Prostate gland (tissue), 2 donors: ENCODE data around the gene RAB4A. TPM values are rescaled to one million over a fixed set of nuclear protein-coding genes. Genes with fewer than 3 reads are reported as not detected.

ENCODE experiments used
- DNase-seq: peaks from one replicate; pipeline ENCODE4 v3.0.0-alpha.2; 2019; ENCODE audit warnings: low spot score
- H3K27ac ChIP-seq, 2 donors: fragments of 200-600 bp; sonication (generic); 2 replicates each; pipeline ENCODE4 v1.5.1; 2017 to 2019
- H3K27me3 ChIP-seq: fragments of 200-600 bp; sonication (generic); replicated peaks from 2 replicates; pipeline ENCODE4 v1.5.1; 2019; ENCODE audit not compliant: insufficient read depth
- H3K36me3 ChIP-seq, 2 donors: fragments of 200-600 bp; sonication (generic); 1 replicate in 1 of 2; 2 replicates in 1 of 2; pipeline versions ENCODE4 v1.5.1 to v1.8.1; 2017 to 2019
- H3K4me1 ChIP-seq: fragments of 200-600 bp; sonication (generic); replicated peaks from 2 replicates; pipeline ENCODE4 v1.5.1; 2019
- H3K4me3 ChIP-seq, 2 donors: fragments of 200-600 bp; sonication (generic); 2 replicates each; pipeline ENCODE4 v1.5.1; 2017 to 2019
- H3K9me3 ChIP-seq: fragments of 200-600 bp; sonication (generic); 2 replicates; pipeline ENCODE4 v1.5.1; 2017
- POLR2A ChIP-seq: fragments of 450-650 bp; IDR thresholded peaks from one replicate; pipeline ENCODE4 v1.6.1; 2016; ENCODE audit warnings: antibody characterized with exemption, mild to moderate bottlenecking
- POLR2AphosphoS5 ChIP-seq: sonication (generic); formaldehyde crosslinking; IDR thresholded peaks from one replicate; pipeline ENCODE4 v1.6.1; 2017; ENCODE audit warnings: antibody characterized with exemption
- WGBS: methylation state at CpG from one replicate; pipeline ENCODE4 v1.1.5; 2018; 5-methylcytosine and 5-hydroxymethylcytosine counted together
- intact Hi-C: fragments of 100-400 bp; cut with DNase I; formaldehyde crosslinking; loops from one replicate; pipeline ENCODE4 v1.14.2; 2022
- total RNA-seq, 2 donors: library from RNA; depleted of rRNA; stranded (reverse); fragments of >200 nt; gene quantifications; one replicate each; pipeline ENCODE4 v1.1.0, GENCODE V29; 2016
- TF ChIP-seq, protein P1 (sequence below), 4 experiments: fragments of 200-600 bp in 2 of 4; fragments of 450-650 bp in 2 of 4; sonication (generic) in 2 of 4; IDR thresholded peaks; 1 replicate in 3 of 4; 2 replicates in 1 of 4; pipeline ENCODE4 v1.5.1; 2016 to 2019; ENCODE audit warnings: antibody characterized with exemption in 4 of 4, mild to moderate bottlenecking in 2 of 4, moderate library complexity in 2 of 4

The RAB4A gene
- total RNA-seq, 2 donors from 2014 or later = 53.6 to 106 TPM

DNA sequence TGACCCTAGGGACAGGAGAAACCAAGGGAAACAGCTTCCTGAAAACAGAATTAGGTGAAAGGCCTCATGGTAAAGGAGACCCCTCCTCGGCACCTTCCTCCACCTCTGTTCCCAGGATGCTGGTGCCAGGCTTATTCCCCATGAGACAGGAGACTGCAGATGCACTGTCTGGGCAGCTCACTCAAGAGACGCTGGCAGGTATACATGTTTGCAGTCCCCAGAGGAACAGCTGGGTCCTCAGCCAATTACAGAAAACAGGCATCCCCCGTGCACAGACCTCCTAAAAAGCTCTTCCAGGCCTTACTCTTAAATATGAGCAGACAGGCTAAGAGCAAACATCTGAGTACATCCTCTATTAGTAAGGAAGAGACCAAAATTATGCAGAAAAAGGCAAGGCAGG is 65.4 kb downstream of the RAB4A start:
- intact Hi-C loops = no loop called here
- Histone ChIP-seq H3K27me3 (no peaks in the 10 kb centered on the region), H3K4me3 (no peak overlapping the region), H3K36me3 (no peaks in the 10 kb centered on the region), H3K9me3 (no peaks in the 10 kb centered on the region), H3K27ac (no peak overlapping the region), H3K4me1 (no peaks in the 10 kb centered on the region)
- 59% methylated on average over 3 of the region's 3 CpGs for WGBS
- TF ChIP-seq, protein P1, sequence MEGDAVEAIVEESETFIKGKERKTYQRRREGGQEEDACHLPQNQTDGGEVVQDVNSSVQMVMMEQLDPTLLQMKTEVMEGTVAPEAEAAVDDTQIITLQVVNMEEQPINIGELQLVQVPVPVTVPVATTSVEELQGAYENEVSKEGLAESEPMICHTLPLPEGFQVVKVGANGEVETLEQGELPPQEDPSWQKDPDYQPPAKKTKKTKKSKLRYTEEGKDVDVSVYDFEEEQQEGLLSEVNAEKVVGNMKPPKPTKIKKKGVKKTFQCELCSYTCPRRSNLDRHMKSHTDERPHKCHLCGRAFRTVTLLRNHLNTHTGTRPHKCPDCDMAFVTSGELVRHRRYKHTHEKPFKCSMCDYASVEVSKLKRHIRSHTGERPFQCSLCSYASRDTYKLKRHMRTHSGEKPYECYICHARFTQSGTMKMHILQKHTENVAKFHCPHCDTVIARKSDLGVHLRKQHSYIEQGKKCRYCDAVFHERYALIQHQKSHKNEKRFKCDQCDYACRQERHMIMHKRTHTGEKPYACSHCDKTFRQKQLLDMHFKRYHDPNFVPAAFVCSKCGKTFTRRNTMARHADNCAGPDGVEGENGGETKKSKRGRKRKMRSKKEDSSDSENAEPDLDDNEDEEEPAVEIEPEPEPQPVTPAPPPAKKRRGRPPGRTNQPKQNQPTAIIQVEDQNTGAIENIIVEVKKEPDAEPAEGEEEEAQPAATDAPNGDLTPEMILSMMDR (IDR thresholded peaks at IDR 0.05) = no peak
- TF ChIP-seq POLR2AphosphoS5 = no peak
- DNase-seq = no peak

DNA sequence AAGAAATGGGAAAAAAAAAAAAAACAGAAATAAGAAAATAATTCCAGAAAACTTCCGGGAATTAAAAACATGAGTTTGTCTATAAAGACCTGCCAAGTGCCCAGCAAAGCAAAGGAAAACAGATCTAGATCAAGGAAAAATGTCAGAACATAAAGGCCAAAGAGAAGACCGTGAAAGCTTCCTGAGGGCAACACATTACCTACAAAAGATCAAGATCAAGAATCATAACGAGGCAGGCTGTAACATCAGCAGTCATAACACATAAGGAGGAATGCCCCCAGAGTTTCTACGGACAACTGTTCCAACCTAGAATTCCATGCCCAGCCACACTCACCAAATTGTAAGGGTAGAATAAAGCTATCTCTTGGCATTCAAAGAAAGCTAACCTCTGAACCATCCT is 68.2 kb downstream of the RAB4A start:
- intact Hi-C loops = no loop called here
- no peaks in the 10 kb centered on the region for H3K27me3 ChIP-seq
- H3K9me3 ChIP-seq = no peaks in the 10 kb centered on the region
- no peaks in the 10 kb centered on the region for H3K4me1 ChIP-seq
- TF ChIP-seq, protein P1 (IDR thresholded peaks at IDR 0.05) = no peak
- no peak for TF ChIP-seq POLR2AphosphoS5
- no peaks in the 10 kb centered on the region for H3K36me3 ChIP-seq
- DNase-seq = no peak
- H3K27ac ChIP-seq = no peak overlapping the region
- H3K4me3 ChIP-seq = no peak overlapping the region
- 96% methylated on average over 4 of the region's 4 CpGs for whole genome bisulfite sequencing

DNA sequence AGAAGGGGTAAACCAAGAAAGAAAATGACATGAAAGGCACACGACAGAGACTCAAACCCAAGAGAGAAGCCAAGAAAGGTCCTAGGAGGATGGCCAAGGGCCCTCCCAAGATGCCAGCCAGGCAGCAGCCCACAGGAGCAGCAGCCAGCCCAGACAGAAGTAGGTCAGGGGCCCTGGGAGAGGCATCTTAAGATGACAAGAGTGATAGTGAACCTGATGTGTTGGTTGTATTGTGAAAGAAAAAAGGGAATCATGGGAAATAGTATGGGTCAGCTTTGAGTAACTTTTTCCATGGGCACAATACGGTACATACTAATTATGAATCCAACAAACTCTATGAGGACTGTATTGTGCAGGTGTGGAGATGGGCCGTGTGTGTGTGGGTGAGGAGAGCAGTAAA is 68.6 kb downstream of the RAB4A start:
- H3K4me1 ChIP-seq = no peaks in the 10 kb centered on the region
- H3K36me3 ChIP-seq = no peaks in the 10 kb centered on the region
- no peak for DNase-seq
- no peak overlapping the region for H3K4me3 ChIP-seq
- TF ChIP-seq POLR2AphosphoS5 (no peak), POLR2A (no peak)
- TF ChIP-seq, protein P1 (IDR thresholded peaks at IDR 0.05) = no peak
- intact Hi-C loops = no loop called here
- 90% methylated on average over 3 of the region's 3 CpGs for WGBS
- no peak overlapping the region for H3K27ac ChIP-seq
- no peaks in the 10 kb centered on the region for H3K9me3 ChIP-seq
- H3K27me3 ChIP-seq = no peaks in the 10 kb centered on the region

DNA sequence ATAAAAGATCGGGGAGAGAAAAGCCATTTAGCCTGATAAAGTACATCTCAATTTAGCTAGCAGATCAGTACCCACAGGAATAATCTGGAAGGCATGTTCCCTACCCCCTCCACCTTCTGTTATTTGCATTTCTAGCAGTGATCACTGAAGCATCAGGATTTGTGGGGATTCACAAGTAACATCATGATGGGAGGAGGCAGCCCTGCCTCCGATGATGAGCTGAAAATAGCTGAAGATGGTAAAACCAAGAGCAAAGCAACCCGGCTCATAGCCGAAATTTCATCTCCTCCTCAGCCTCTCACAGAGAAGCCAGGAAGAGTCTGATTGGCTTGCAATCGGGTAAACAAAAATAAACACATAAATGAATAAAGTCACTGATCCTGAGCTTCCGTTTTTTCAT is 69.6 kb downstream of the RAB4A start:
- no peak for DNase-seq
- Histone ChIP-seq H3K9me3 (no peaks in the 10 kb centered on the region), H3K27me3 (no peaks in the 10 kb centered on the region), H3K27ac (no peak overlapping the region), H3K4me3 (no peak overlapping the region), H3K36me3 (no peaks in the 10 kb centered on the region), H3K4me1 (no peaks in the 10 kb centered on the region)
- 89% methylated on average over 6 of the region's 6 CpGs for WGBS
- TF ChIP-seq, protein P1 (IDR thresholded peaks at IDR 0.05) = no peak
- TF ChIP-seq POLR2A (no peak), POLR2AphosphoS5 (no peak)
- intact Hi-C loops = loop anchor here (5.0 kb wide), 1 partner anchor 68 kb away; the partner anchor contains the start of gene RAB4A

DNA sequence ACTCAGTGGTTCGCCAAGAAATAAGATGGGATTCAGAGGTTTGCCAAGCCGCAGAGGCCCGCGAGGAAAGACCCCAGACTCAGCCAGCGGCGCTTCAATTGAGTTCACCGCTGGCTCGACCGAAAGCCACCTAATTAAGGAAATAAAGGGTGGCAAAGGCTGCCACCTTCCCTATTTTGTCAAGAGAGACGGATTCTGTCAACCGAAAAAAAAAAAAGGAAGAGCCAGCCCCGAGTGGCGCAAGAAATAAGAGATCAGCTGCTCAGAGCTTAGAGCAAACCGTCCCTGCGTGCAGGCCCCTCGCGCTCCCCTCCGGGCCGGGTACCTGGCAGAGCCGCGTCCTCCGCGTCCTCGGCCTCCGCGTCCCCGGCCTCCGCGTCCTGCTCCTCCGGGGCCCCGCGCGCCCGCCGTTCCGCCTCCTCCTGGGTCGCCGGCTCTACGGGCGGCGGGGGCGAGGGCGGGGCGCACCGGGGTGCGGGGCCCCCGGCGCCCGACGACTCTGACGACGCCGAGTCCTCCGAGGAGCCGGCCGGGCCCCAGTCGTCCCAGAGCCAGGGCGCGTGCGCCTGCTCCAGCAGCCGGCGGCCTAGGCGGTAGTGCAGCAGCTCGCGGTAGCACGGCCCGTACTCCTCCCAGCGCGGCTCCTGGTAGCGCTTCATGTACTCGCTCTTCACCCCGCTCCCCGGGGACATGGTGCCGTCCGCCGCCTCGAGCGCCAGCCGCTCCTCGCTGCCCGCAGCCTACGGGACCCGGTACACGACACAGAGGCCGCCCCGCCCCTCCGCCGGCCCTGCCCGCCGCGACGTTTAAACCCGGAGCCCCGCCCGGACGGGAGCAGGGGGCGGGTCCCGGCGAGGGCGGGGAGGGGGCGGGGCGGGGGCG is 71.1 kb downstream of the RAB4A start:
- peak; percentile 89 for DNase-seq
- under 1% methylated on average over 79 of the region's 103 CpGs for WGBS
- H3K27me3 ChIP-seq = no peaks in the 10 kb centered on the region
- TF ChIP-seq POLR2A (peak; percentile 86), POLR2AphosphoS5 (peak; percentile 89)
- TF ChIP-seq, protein P1 (IDR thresholded peaks at IDR 0.05) = no peak
- H3K9me3 ChIP-seq = no peaks in the 10 kb centered on the region
- peak overlapping the region; percentile 97 to 98 for H3K27ac ChIP-seq
- intact Hi-C loops = loop anchor here (5.0 kb wide), 1 partner anchor 70 kb away; the partner anchor contains the start of gene RAB4A
- no peaks in the 10 kb centered on the region for H3K4me1 ChIP-seq
- H3K36me3 ChIP-seq = no peaks in the 10 kb centered on the region
- H3K4me3 ChIP-seq = peak overlapping the region; percentile 97 to 99
